NCI-H2107 (cell line): Measurements from ENCODE around the gene SMIM36.
"Not testable (repeated sequence)": the region's sequence is repeated elsewhere in the genome, so short reads cannot be mapped to it uniquely, and the experiment has no call there.

Experiments used
- DNase-seq: peaks from one replicate; lab custom pipeline; 2025; lab: John Stamatoyannopoulos, UW

SMIM36 gene

DNA sequence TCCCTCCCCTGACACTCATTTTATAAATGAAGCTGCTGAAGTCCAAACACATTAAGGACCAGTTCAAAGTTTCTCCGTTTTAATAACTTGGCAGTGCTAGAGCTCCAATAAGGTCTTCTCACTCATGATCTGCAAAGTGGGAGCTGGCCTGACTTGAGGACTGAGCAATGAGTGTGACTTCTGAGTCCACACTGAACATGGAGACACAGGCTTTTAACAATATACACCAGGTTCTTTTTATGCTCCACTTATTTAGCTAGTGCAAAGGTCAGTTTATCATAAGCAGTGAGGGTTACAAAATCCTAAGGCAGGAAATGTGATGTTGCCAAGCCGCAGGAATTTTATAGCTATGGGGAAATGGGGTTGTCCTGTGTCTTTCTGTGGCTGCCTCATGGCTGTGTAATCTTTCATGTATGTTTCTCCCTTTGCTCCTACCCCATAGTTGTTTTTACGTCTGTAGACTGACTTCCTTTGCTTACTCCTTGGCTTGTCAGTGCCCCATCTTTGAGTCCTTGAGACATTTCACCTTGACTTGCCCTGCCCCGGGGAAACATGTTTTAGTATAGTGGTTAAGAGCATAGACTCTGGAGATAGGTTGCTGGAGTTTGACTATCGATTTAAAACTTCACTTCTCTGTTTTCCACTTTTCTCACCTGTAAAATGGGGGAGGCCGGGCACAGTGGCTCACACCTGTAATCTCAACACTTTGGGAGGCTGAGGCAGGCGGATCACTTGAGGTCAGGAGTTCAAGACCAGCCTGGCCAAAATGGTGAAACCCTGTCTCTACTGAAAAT is 77.4 kb downstream of the SMIM36 start:
- no peak for DNase-seq

DNA sequence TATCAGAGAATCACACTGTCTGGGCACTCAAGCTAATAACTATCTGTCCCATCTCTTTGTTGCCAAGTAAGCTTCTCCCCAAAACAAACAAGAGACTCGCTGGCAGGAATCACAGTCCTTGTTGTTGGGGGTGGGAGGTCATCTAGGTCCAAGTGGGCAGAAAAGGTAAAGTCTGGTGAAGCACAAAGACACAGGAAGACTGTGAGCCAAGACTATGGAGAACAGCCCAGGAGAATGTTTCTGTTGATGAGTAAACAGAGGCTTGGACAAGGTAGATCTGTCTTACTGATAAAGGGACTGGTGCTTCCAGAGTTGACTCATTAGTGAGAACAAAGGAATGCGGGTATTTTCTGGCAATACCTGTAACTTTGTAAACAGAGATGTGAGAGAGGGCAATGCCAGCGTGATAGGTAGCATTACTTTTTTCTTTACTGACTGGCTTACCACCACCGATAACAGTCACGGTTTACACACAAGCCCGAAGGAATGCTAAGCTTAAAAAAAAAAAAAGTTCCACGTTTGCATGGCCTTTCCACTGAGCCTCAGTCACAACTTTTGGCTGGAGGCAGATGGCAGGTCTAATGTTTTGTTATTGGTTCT is 78.1 kb downstream of the SMIM36 start:
- no peak for DNase-seq

DNA sequence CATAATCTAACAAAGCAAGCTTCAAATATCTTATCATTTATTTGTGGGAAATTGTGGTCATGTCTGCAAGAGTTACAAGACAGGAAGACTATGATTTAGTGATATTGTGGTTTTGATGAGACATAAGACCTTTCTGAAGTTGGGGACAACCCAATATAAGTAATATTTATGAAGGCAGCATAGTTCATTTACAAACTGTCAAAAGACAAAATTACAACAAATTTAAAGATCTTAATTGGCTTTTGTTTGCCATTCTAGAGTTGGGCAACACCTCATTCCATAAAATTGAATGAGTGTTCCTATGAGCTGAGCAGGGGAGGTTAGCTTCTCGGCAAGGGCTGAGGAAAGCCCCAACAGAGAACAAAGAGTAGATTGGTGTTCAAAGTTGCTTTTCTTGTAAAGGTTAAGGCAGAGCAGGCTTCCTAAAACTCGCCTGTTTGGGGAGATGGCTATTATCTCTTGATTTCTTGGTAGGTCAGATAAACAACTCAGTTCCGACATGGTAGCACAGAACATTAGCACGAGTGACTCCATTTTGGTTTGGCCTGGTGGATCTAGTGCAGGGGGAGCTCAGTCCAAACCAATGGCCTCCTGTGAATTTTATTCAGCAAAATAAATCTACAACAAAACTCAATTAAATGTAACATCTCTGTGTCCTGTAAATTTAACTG is 78.8 kb downstream of the SMIM36 start:
- DNase-seq = no peak

DNA sequence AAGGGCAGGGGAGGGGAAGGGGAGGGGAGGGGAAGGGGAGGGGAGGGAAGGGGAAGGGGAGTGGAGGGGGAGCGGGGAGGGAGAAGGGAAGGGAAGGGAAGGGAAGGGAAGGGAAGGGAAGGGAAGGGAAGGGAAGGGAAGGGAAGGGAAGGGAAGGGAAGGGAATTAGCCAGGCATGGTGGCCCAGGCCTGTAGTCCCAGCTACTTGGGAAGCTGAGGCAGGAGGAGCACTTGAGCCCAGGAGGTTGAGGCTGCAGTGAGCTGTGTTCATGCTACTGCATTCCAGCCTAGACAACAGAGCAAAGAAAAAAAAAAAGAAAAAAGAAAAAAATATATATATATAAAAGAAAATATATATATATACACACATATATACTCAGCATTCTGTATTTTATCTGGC is 79.3 kb downstream of the SMIM36 start:
- not testable (repeated sequence) for DNase-seq

DNA sequence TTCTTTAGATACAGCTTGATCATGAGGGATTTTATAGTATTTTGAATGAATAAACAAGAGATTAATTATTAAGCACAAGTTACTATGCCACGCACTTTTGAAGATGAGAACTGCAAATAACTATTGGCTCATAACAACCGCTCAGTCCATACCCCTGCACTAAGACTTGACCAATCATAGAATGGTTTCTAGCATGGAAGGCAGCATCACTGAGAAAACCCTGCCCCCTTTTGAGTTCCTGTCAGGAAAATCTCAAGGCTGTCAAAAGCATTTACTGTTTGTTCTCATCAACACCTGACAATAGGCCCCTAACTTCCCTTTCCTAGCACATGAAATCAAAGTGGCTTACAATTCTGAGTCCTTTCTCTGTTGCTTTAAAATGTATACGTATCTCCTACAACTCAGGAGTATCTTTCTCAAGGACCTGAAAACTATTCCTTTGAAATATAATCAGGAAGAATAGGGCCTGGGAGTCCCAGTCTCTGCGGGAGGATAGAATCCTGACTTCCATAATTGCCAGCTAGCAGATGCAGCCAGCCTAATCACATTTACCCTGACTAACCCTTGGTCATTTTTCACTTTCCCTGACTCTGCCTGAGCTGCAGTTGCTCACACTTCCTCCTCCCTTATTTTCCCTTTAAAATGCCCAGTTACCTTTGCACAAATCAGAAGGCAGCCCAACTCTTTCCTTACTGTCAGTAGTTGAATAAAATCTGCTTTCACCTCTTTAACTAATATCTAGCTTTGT is 80.5 kb downstream of the SMIM36 start:
- no peak for DNase-seq

DNA sequence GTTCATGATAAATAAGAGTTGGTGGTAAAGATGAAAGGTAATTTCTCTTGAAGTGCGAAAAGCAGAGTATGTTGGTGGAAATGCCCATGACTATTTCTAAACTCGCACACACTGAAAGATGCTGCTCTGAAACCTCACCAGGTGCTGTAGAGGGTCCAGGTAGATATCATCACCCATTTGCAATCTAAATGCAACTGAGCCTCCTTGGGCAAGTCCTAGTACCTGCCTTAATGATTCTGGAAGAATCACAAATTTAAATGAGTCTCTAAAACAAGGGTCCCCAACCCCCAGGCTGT is 83.7 kb downstream of the SMIM36 start:
- DNase-seq = no peak

DNA sequence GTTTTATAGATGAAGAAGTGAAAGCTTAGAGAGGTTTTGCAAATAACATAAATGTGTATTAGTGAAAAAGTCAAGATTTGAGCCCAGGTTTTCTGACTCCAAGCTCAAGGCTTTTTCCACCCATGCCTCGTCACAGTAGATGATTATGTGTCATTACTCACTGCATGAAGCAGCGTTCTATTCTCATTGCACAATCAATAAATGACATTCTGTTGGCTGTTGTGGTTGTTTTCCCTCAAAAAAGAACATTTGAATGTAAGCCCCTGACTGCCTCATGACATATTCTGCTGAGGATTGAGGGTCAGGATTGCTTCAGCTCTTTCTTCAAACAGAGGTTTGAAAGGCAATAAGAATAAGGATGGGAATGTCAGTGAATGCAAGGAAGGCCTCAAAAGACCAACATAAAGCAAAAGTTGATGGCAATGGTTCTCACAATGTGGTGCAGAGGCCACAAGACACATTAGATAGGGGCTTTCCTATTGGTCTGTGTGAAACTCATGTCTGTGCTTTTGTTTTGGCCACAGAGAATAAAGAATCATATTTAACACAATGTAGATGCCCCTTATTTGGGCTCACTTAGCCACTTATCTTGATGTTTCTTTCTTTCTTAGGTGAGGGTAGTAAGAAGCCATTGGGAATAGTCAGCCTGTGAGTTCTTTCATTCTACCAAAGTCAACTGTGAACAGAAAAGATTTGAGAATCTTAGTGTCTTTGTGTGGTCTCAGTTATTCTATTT is 84.2 kb downstream of the SMIM36 start:
- DNase-seq = no peak

DNA sequence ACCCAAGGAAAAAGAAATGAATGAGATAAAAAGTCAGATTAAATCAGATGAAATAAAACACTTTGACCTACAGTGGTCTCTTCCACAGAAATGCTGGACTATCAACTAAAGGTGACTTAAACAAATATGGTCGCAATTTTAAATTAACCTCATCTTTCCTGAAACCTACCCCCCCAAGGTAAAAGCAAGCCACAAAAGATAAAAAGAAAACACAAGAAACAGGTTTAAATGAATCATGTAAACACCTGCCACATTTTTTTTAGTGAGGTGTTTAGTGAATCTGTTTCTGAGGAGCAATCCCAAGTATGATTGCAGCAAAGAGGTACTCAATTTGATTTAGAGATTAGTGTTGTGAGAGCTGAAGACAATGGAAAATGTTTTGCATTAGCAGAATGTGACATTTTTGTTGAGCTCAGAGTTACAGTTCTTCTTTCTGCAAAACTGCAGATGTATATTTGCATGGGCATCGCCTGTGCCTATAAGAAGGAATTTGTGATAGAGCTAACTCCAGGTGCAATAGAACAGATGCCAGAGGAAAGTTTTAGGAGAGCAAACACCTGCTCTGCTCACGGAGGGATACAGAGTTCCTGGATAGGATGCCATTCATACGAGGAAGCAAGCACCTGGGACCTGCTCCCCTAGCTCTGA is 86.2 kb downstream of the SMIM36 start:
- DNase-seq = no peak

DNA sequence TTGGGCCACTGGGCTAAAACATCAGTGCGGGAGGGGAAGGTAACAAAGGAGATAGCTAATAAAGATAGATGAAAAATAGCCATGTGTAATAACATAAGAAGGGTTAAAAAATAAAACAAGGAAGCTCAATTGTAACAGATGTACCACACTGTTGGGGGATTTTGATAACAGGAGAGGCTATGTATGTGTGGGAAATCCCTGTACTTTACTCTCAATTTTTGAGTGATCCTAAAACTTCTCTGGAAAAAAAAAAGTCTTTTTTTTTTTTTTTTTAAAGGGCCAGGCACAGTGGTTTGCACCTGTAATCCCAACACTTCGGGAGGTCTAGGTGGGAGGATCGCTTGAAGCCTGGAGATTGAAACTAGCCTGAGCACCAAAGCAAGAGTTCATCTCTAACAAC is 87.7 kb downstream of the SMIM36 start:
- no peak for DNase-seq

DNA sequence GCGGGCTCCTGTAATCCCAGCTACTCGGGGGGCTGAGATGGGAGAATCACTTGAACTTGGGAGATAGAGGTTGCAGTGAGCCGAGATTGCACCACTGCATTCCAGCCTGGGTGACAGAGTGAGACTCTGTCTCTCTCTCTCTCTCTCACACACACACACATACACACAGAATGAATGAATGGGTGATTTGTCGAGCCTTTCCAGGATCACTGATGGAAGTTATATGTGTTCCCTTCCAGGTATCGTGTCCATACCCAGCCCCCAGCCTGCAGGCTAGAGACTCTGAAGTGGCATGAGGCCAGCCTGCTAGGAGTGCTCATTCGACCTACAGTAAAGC is 88.5 kb downstream of the SMIM36 start:
- not testable (repeated sequence) for DNase-seq

DNA sequence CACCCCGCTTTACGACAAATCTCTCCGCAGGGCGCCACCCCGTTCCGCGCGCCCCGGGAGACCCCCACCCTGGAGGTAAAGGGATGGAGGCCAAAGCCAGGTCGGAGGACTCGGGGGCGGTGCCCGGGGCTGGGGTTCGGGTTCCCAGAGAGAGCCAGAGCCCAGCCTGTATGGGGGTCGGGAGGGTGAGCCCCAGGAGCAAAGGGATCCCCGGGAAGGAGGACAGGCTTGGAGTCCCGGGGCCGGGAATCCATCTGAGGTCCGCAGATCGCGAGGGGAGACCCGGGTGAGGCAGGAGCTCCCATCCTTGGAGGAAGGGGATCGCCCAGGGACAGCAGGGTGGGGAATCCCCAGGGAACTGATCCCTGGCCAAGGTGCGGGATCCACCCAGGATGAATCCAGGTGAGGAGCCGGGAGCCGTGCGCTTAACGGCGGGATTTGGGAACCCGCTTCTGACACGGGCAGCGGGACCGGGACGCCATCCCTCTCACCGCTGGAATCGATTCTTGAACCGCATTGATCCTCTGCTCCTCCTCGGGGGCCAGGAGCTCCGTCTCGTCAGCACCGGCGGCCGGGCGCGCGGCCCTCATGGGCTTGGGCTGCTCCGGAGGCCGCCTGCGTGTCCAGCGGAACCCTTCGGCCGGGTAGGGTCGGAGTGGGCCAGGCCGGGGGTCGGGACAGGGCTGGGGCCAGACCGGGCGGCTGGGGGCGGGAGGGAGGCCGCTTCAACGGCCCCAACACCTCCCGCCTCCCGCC is 89.9 kb downstream of the SMIM36 start, which contains the start of gene MMD:
Gene MMD (minus strand): TSS at position 657 of the 756 bp plus-strand sequence. CDS start 140 bp downstream, at position 517.
- no peak for DNase-seq

DNA sequence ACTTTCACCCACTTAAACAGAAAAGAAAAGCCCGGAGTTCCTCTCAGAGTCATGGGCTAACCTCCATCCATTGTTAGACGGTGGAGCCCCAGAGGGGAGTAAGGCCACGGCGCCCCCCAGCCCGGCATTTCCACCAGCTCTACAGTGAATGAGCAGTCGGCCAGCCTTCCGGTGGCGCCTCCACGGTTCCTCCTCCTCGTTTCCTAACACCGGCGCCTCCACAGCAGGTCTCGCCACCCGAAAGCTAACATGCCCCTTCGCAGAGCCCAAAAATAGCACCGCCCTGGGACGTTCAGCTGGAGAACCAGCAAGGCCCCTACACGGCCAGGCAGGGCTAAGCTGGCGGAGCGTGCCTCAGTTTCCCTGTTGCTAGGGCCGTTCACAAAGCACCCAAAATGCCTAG is 90.5 kb downstream of the SMIM36 start:
- DNase-seq = no peak

DNA sequence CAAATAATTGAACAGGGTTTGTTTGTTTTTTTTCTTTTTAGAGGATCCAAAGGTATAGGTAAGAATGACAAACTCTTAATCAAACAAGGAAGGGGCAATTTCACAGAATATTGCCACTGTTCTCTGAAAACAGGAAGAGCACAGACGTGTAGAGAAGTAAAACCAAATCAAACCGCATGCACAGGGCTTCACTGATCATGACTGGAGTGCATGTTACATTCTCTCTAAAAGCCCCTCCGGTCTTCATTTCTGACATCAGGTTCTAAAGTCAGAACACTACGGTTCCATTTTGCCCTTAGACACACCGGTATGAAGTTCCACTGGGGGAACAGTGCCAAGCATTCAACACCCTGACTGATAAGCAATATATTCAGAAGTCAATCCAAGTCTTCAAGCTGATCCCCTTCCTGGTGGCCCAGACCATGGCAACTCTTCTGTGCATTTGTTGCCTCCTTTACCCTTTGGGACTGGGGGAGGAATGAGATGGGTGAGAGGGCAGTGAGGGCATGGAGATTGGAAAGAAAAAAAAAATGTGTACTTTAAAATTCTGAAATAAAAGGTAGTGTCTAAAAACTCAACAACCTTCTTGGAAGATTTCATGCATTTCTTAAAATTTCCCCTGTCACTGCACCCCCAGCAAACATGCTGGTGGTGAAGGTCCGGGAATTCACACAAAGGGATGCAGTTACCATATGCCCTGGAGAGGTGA is 91.0 kb downstream of the SMIM36 start:
- no peak for DNase-seq

DNA sequence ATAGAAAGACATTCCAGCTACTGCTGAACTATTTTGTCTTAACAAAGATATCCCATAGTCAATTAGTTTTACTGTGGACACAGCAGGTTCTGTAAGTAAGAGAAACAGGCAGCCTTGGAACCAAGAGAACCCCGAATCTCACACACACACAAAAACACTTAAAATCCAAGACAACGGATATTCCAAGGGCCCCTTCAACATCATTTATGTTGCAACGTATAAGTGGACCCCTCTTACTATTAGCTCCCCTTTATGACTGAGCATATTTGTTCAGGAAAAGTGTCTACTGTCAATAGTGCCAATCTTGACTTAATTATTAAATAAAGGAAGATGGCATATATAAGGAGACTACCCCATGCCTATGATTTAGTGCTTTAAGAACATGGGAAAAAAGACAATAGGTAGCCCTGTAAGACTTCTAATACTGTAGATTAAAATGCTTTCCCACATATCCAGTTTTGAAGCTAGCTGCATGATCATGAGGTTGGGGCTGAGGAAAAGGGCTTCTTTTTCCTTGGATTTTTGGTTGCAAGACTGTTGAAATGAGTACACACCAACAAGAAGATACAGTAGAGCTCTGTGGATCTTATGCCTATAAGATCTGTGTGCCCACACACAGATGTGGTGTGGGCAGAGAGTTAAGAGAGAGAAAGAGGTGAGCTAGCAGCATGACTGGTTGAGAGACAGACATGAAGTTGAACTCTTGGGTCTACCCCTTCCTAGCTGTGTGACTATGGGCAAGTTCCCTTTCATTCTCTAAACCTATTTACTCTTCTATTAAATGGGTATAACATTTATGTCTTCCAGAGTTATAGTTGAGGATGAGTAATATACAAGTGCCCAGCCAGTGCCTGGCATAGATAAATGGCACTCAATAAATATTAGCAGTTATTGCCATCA is 92.6 kb downstream of the SMIM36 start:
- no peak for DNase-seq

DNA sequence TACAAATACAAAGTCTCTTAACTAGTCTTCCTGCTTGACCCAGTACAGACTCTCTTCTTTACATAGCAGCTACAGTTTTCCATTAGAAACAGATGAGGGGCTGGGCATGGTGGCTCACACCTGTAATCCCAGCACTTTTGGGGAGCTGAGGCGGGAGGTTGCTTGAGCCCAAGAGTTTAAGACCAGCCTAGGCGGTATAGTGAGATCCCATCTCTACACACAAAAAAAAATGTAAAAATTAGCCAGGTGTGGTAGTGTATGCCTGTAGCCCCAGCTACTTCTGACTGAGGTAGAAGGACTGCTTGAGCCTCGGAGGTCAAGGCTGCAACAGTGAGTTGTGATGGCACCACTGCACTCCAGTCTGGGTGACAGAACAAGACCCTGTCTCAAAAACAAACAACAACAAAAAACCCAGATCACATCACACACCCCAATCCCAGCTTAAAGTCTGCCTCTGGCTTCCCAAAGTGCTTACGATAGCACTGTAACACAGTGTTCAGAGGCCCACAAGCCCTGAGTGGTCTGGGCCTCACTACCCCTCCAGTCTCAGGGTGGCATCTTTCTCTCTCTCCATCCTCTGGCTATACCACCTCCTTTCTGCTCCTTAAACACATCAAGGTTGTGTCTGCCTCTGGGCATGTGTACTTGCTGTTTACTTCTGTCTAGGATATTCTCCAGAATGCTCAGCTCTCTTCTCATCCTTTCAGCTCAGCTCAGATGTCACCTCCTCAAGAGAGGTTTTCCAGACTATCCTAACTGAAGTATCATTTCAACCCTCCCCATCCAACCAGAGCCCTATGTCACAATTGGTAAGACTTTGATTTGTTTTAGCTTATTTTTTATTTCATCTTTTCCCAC is 93.6 kb downstream of the SMIM36 start:
- no peak for DNase-seq

DNA sequence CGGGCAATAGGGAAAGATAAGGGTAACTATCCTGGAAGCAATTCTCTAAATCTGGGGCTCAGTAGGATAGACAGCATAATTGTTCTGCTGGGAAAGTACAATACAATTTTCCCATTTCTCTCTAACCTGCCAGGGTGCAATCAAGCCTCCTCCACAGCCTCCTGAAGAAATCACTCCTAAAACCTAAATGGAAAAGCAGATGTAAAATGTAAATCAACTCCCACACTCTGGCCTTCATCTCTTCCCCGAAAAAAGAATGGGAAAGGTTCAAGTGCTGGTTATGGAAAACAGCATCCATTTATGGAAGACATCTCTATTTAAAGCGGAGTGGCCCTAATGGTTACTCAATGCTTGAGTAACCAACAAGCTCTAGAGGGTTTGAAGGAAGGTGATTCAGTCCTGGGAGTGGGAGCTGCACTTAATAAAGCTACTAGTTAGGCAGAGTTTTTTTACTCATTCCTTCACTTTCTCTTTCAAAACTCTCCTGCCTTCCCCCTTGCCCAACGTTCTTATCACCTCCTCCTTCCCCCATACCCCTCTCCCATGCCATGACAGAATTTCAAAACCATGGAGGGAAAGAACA is 94.7 kb downstream of the SMIM36 start:
- DNase-seq = no peak

DNA sequence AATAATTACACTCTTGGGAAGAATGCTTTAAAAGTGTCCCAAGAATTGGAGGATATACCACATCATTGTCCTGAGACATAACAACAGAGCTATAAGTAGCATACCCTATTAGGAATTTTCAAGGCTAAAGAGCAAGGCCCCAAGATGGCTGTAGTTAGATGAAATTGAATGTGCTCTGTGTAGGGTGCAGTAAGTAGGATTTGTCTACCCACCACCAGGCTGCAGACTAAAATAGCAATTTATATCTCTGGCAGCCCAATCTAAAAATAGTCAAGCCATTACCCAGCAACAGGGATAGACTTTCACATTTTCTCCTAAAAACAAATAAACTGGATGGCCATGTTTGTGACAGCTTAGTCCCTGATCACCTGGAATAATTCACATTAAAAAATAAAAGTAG is 95.3 kb downstream of the SMIM36 start:
- no peak for DNase-seq

DNA sequence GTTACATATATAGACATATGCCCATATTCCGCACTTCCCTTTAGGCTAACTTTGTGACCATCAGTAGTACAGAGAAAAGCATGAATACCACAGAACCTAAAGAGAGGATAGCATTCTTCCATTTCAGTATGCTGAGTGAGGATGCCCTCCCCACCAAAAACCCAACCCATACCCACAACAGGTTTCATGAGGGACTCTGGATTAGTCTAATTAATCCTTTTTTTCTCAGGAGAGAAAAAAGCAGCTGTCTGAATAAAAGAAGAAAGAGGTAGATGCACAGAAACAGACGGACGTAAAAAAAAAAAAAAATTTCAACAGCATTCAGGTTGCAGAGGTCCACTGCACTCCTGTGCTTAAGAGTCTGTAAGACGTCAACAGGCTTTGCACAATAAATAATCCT is 96.3 kb downstream of the SMIM36 start:
- no peak for DNase-seq
